H9 (cell line): Measurements from ENCODE around the gene KSR1. TPM values are rescaled to one million over a fixed set of nuclear protein-coding genes. Genes with fewer than 3 reads are reported as not detected.

Experiments
- DNase-seq: peaks from one replicate; pipeline ENCODE4 v3.0.0-alpha.2; 2017
- H2AFZ ChIP-seq: one replicate; pipeline ENCODE4 v1.6.1; 2013; ENCODE audit warnings: mild to moderate bottlenecking, low read length, control low read depth, moderate library complexity
- H2AK5ac ChIP-seq: 2 replicates; pipeline ENCODE4 v1.6.1; 2013; ENCODE audit warnings: low read length, control low read depth, mixed read lengths; ENCODE audit not compliant: insufficient read length
- H2BK120ac ChIP-seq: one replicate; pipeline ENCODE4 v1.6.1; 2013; ENCODE audit warnings: low read depth, mild to moderate bottlenecking, low read length, control low read depth, inconsistent platforms; ENCODE audit not compliant: poor library complexity, severe bottlenecking
- H2BK12ac ChIP-seq: 2 replicates; pipeline ENCODE4 v1.6.1; 2013; ENCODE audit warnings: low read length, control low read depth, mixed read lengths, low read depth; ENCODE audit not compliant: insufficient read length
- H2BK15ac ChIP-seq: 2 replicates; pipeline ENCODE4 v1.6.1; 2013; ENCODE audit warnings: low read depth, low read length, control low read depth
- H2BK20ac ChIP-seq: one replicate; pipeline ENCODE4 v1.6.1; 2013; ENCODE audit warnings: low read depth, mild to moderate bottlenecking, low read length, control low read depth, inconsistent platforms; ENCODE audit not compliant: poor library complexity, severe bottlenecking
- H2BK5ac ChIP-seq: 2 replicates; pipeline ENCODE4 v1.6.1; 2013; ENCODE audit warnings: low read length, control low read depth, mixed read lengths; ENCODE audit not compliant: insufficient read length
- H3K14ac ChIP-seq: 2 replicates; pipeline ENCODE4 v1.6.1; 2013; ENCODE audit warnings: low read length, control low read depth; ENCODE audit not compliant: insufficient read depth
- H3K18ac ChIP-seq: 2 replicates; pipeline ENCODE4 v1.6.1; 2013; ENCODE audit warnings: low read depth, mild to moderate bottlenecking, mixed read lengths, low read length, control low read depth; ENCODE audit not compliant: insufficient read length
- H3K23ac ChIP-seq: 2 replicates; pipeline ENCODE4 v1.6.1; 2013; ENCODE audit warnings: low read length, control low read depth, mixed read lengths, low read depth; ENCODE audit not compliant: insufficient read length
- H3K23me2 ChIP-seq: 2 replicates; pipeline ENCODE4 v1.6.1; 2013; ENCODE audit warnings: low read depth, mild to moderate bottlenecking, mixed read lengths, low read length, control low read depth; ENCODE audit not compliant: insufficient read length, poor library complexity, severe bottlenecking
- H3K27ac ChIP-seq: 2 replicates; pipeline ENCODE4 v1.5.1; 2013; ENCODE audit warnings: low read length, control low read depth, mixed read lengths, low read depth; ENCODE audit not compliant: insufficient read length
- H3K27me3 ChIP-seq: 2 replicates; pipeline ENCODE4 v1.6.1; 2013; ENCODE audit warnings: low read length, control low read depth, inconsistent platforms; ENCODE audit not compliant: insufficient read depth
- H3K4ac ChIP-seq: 2 replicates; pipeline ENCODE4 v1.6.1; 2013; ENCODE audit warnings: low read depth, mild to moderate bottlenecking, control low read depth, inconsistent platforms, low read length, moderate library complexity
- H3K4me1 ChIP-seq: 2 replicates; pipeline ENCODE4 v1.6.1; 2013; ENCODE audit warnings: low read length, control low read depth, inconsistent platforms; ENCODE audit not compliant: insufficient read depth
- H3K4me2 ChIP-seq: 2 replicates; pipeline ENCODE4 v1.6.1; 2013; ENCODE audit warnings: low read length, control low read depth, mixed read lengths; ENCODE audit not compliant: insufficient read length, insufficient read depth
- H3K56ac ChIP-seq: 2 replicates; pipeline ENCODE4 v1.6.1; 2013; ENCODE audit warnings: low read depth, mild to moderate bottlenecking, mixed read lengths, low read length, control low read depth; ENCODE audit not compliant: insufficient read length
- H3K79me1 ChIP-seq: 2 replicates; pipeline ENCODE4 v1.6.1; 2013; ENCODE audit warnings: low read depth, mild to moderate bottlenecking, moderate library complexity, low read length, control low read depth, inconsistent platforms; ENCODE audit not compliant: insufficient read depth, poor library complexity, severe bottlenecking
- H3K79me2 ChIP-seq: 2 replicates; pipeline ENCODE4 v1.6.1; 2013; ENCODE audit warnings: low read length, control low read depth, inconsistent platforms; ENCODE audit not compliant: insufficient read depth
- H3K9ac ChIP-seq: 2 replicates; pipeline ENCODE4 v1.6.1; 2013; ENCODE audit warnings: low read length, control low read depth, mixed read lengths; ENCODE audit not compliant: insufficient read length; ENCODE audit errors: extremely low read depth
- H3K9me3 ChIP-seq: one replicate; pipeline ENCODE4 v1.6.1; 2013; ENCODE audit warnings: low read depth, low read length, inconsistent platforms; ENCODE audit not compliant: control insufficient read depth
- H3T11ph ChIP-seq: one replicate; pipeline ENCODE4 v1.6.1; 2013; ENCODE audit warnings: mild to moderate bottlenecking, low read length, control low read depth, inconsistent platforms
- H4K20me1 ChIP-seq: one replicate; pipeline ENCODE4 v1.6.1; 2013; ENCODE audit not compliant: control insufficient read depth, insufficient read length, insufficient read depth
- H4K5ac ChIP-seq: 2 replicates; pipeline ENCODE4 v1.6.1; 2013; ENCODE audit warnings: low read depth, mild to moderate bottlenecking, mixed read lengths, low read length, control low read depth; ENCODE audit not compliant: insufficient read length
- H4K8ac ChIP-seq: replicated peaks from 2 replicates; pipeline ENCODE4 v1.6.1; 2013; ENCODE audit warnings: low read length, control low read depth, mixed read lengths, low read depth; ENCODE audit not compliant: insufficient read length
- H4K91ac ChIP-seq: 2 replicates; pipeline ENCODE4 v1.6.1; 2013; ENCODE audit warnings: low read depth, mild to moderate bottlenecking, moderate library complexity, mixed read lengths, low read length, control low read depth; ENCODE audit not compliant: insufficient read length
- H3K27ac Mint-ChIP-seq, 3 experiments: 2 replicates in 2 of 3; 3 replicates in 1 of 3; pipeline ENCODE4 v1.8.0; 2020 to 2021; ENCODE audit warnings: mixed read lengths in 3 of 3, mild to moderate bottlenecking in 1 of 3, moderate library complexity in 1 of 3
- H3K27me3 Mint-ChIP-seq: 2 replicates; pipeline ENCODE4 v1.8.0; 2021; ENCODE audit warnings: low read depth, mild to moderate bottlenecking, moderate library complexity, mixed read lengths
- H3K36me3 Mint-ChIP-seq, 3 experiments: 2 replicates in 2 of 3; 3 replicates in 1 of 3; pipeline ENCODE4 v1.8.0; 2020 to 2021; ENCODE audit warnings: low read depth in 3 of 3, mixed read lengths in 3 of 3; ENCODE audit not compliant: insufficient read depth in 1 of 3
- H3K4me1 Mint-ChIP-seq, 2 experiments: 2 replicates each; pipeline ENCODE4 v1.8.0; 2020; ENCODE audit warnings: mixed read lengths in 2 of 2
- H3K4me3 Mint-ChIP-seq, 2 experiments: 2 replicates in 1 of 2; 3 replicates in 1 of 2; pipeline ENCODE4 v1.8.0; 2020 to 2021; ENCODE audit warnings: mild to moderate bottlenecking in 2 of 2, mixed read lengths in 2 of 2, moderate library complexity in 1 of 2
- H3K9me3 Mint-ChIP-seq, 2 experiments: 2 replicates in 1 of 2; 3 replicates in 1 of 2; pipeline ENCODE4 v1.8.0; 2020; ENCODE audit warnings: mild to moderate bottlenecking in 2 of 2, mixed read lengths in 2 of 2, moderate library complexity in 1 of 2
- CTCF ChIP-seq: fragments of 200-600 bp; sonication (generic); conservative IDR thresholded peaks from 3 replicates; pipeline ENCODE4 v1.8.0; 2021; ENCODE audit warnings: antibody characterized with exemption, mild to moderate bottlenecking
- WGBS: extraction: QIAGEN DNeasy Blood & Tissue Kit; methylation state at CpG from one replicate; pipeline ENCODE4 v1.1.7; 2013; ENCODE audit warnings: missing lambda C conversion rate, low lambda C conversion rate, mixed read lengths; ENCODE audit not compliant: insufficient read length; ENCODE audit errors: extremely low coverage; 5-methylcytosine and 5-hydroxymethylcytosine counted together
- total RNA-seq: library from RNA; stranded (reverse); gene quantifications from 2 replicates; pipeline ENCODE4 v1.2.1, GENCODE V29; 2021

Gene KSR1
- total RNA-seq, 1 experiment from 2014 or later, result 44.9 TPM

- no peak overlapping the region for H4K8ac ChIP-seq
- no peaks in the 10 kb centered on the region for H3K27me3 Mint-ChIP-seq
- H3K79me2 ChIP-seq, result peaks cover 16% of the 10 kb centered on the region; the same call in 1 of the 2 replicates
- no peak overlapping the region for H4K5ac ChIP-seq
- no peaks in the 10 kb centered on the region for H3K9me3 Mint-ChIP-seq
- no peak overlapping the region for H3K18ac ChIP-seq
- no peak overlapping the region for H2BK12ac ChIP-seq
- no peak for TF ChIP-seq CTCF
- no peak for DNase-seq
- H3K27me3 ChIP-seq, result no peaks in the 10 kb centered on the region
- no peak overlapping the region; a peak in 1 of 5 replicates for H3K4me3 Mint-ChIP-seq
- H3K14ac ChIP-seq, result no peak overlapping the region
- no peak overlapping the region for H3K23ac ChIP-seq
- no peak overlapping the region for H3T11ph ChIP-seq
- peaks cover 2% of the 10 kb centered on the region for H3K79me1 ChIP-seq
- no peaks in the 10 kb centered on the region for H3K9me3 ChIP-seq
- H4K91ac ChIP-seq, result no peak overlapping the region
- peaks cover 0 to 5% (median 0%) of the 10 kb centered on the region in 3 experiments; a peak in 1 of 7 replicates for H3K36me3 Mint-ChIP-seq
- no peak overlapping the region for H2BK15ac ChIP-seq
- H3K27ac Mint-ChIP-seq, result peak overlapping the region in 2 of 3 experiments; percentile 90 to 98; a peak in 3 of 7 replicates
- H3K27ac ChIP-seq, result no peak overlapping the region
- no peaks in the 10 kb centered on the region for H3K23me2 ChIP-seq
- H3K4ac ChIP-seq, result no peak overlapping the region
- no peak overlapping the region for H3K9ac ChIP-seq
- H4K20me1 ChIP-seq, result peaks cover 4% of the 10 kb centered on the region
- H2BK5ac ChIP-seq, result no peak overlapping the region
- H2AK5ac ChIP-seq, result no peak overlapping the region
- H2BK20ac ChIP-seq, result no peak overlapping the region
- H3K4me2 ChIP-seq, result no peak overlapping the region
- H2AFZ ChIP-seq, result no peak overlapping the region
- peaks cover 68 to 75% of the 10 kb centered on the region in 2 experiments for H3K4me1 Mint-ChIP-seq
- no peak overlapping the region for H2BK120ac ChIP-seq
- H3K4me1 ChIP-seq, result peaks cover 19% of the 10 kb centered on the region; the same call in 1 of the 2 replicates
- no CpG with 5 or more reads among the region's 10 CpGs for WGBS
- no peak overlapping the region for H3K56ac ChIP-seq
These were observed 22.8 kb downstream of the KSR1 start for GRCh38 chr17:27478901-27479538.
